HEK293 (cell line): ENCODE results near the gene MPG.

Experiments
- CTCF ChIA-PET: fragments of 350-600 bp; formaldehyde crosslinking; extraction: SDS; loops from one replicate; lab custom pipeline; 2021; ENCODE audit warnings: antibody characterized with exemption; lab: Yijun Ruan, JAX
- POLR2A ChIA-PET: fragments of 300-600 bp; formaldehyde crosslinking; extraction: SDS; loops from one replicate; lab custom pipeline; 2020; ENCODE audit warnings: antibody characterized with exemption, inconsistent platforms; lab: Yijun Ruan, JAX
- H3K27ac ChIP-seq: fragments of 200-500 bp; sonication (Bioruptor generic); 2 replicates; pipeline ENCODE4 v1.5.1; 2014; ENCODE audit warnings: low read depth, low read length, control low read depth, inconsistent platforms; ENCODE audit errors: extremely low read depth
- H3K36me3 ChIP-seq, 2 experiments: fragments of 200-500 bp in 1 of 2; sonication (Bioruptor generic) in 1 of 2; 1 replicate in 1 of 2; 2 replicates in 1 of 2; pipeline ENCODE4 v1.5.1; 2014 to 2017; ENCODE audit warnings: inconsistent platforms in 2 of 2, low read length in 2 of 2; ENCODE audit not compliant: control insufficient read depth in 2 of 2, insufficient read depth in 1 of 2
- H3K4me1 ChIP-seq: fragments of 200-500 bp; sonication (Bioruptor generic); 2 replicates; pipeline ENCODE4 v1.5.1; 2014; ENCODE audit warnings: mild to moderate bottlenecking, low read length, inconsistent platforms; ENCODE audit not compliant: control insufficient read depth, insufficient read depth
- H3K4me3 ChIP-seq: 2 replicates; pipeline ENCODE4 v1.5.1; 2011; ENCODE audit warnings: low read depth, mild to moderate bottlenecking, control low read depth, low read length, moderate library complexity
- H3K9me3 ChIP-seq: fragments of 200-500 bp; sonication (Bioruptor generic); 2 replicates; pipeline ENCODE4 v1.5.1; 2014; ENCODE audit warnings: low read depth, low read length, inconsistent platforms; ENCODE audit not compliant: control insufficient read depth, insufficient read depth
- BCL6B ChIP-seq: fragments of 450-650 bp; formaldehyde crosslinking; IDR thresholded peaks from 2 replicates; pipeline ENCODE4 v1.5.1; 2017; ENCODE audit warnings: missing biosample characterization, missing genetic modification characterization
- GLI2 ChIP-seq: fragments of 450-650 bp; formaldehyde crosslinking; IDR thresholded peaks from 2 replicates; pipeline ENCODE4; 2017; ENCODE audit warnings: missing biosample characterization, missing genetic modification characterization, low read depth, borderline replicate concordance
- GLIS2 ChIP-seq: fragments of 450-650 bp; formaldehyde crosslinking; IDR thresholded peaks from 2 replicates; pipeline ENCODE4 v1.5.1; 2016; ENCODE audit warnings: missing biosample characterization, missing genetic modification characterization
- KLF7 ChIP-seq: fragments of 450-650 bp; formaldehyde crosslinking; IDR thresholded peaks from 2 replicates; pipeline ENCODE4 v1.5.1; 2016; ENCODE audit warnings: missing biosample characterization, missing genetic modification characterization, borderline replicate concordance
- REPIN1 ChIP-seq: fragments of 450-650 bp; formaldehyde crosslinking; IDR thresholded peaks from 2 replicates; pipeline ENCODE4 v1.5.1; 2017; ENCODE audit warnings: missing biosample characterization, missing genetic modification characterization, low read depth
- SETDB1 ChIP-seq: IDR thresholded peaks from one replicate; pipeline ENCODE4 v1.6.1; 2017; ENCODE audit warnings: mild to moderate bottlenecking, low read length, moderate library complexity, mixed read lengths; ENCODE audit not compliant: insufficient read length
- SP3 ChIP-seq: fragments of 450-650 bp; formaldehyde crosslinking; IDR thresholded peaks from 2 replicates; pipeline ENCODE4 v1.5.1; 2016; ENCODE audit warnings: missing biosample characterization, missing genetic modification characterization
- TCF7L2 ChIP-seq: IDR thresholded peaks from 2 replicates; pipeline ENCODE4 v1.6.1; 2011; ENCODE audit warnings: low read depth, mild to moderate bottlenecking, inconsistent platforms, low read length, moderate library complexity, borderline replicate concordance
- YY2 ChIP-seq: fragments of 450-650 bp; formaldehyde crosslinking; IDR thresholded peaks from 2 replicates; pipeline ENCODE4 v1.5.1; 2016; ENCODE audit warnings: missing biosample characterization, missing genetic modification characterization
- ZBTB17 ChIP-seq: fragments of 450-650 bp; formaldehyde crosslinking; IDR thresholded peaks from 2 replicates; pipeline ENCODE4 v1.5.1; 2016; ENCODE audit warnings: missing biosample characterization, missing genetic modification characterization
- ZNF311 ChIP-seq: fragments of 450-650 bp; formaldehyde crosslinking; IDR thresholded peaks from 2 replicates; pipeline ENCODE4 v1.5.1; 2017; ENCODE audit warnings: missing biosample characterization, missing genetic modification characterization, borderline replicate concordance
- ZNF335 ChIP-seq: fragments of 450-650 bp; formaldehyde crosslinking; conservative IDR thresholded peaks from 2 replicates; pipeline ENCODE4 v1.5.1; 2016; ENCODE audit warnings: missing biosample characterization, missing genetic modification characterization
- ZNF354C ChIP-seq: fragments of 450-650 bp; formaldehyde crosslinking; IDR thresholded peaks from 2 replicates; pipeline ENCODE4 v1.5.1; 2016; ENCODE audit warnings: missing biosample characterization, missing genetic modification characterization, low read depth, borderline replicate concordance
- ZNF391 ChIP-seq: fragments of 450-650 bp; formaldehyde crosslinking; IDR thresholded peaks from 2 replicates; pipeline ENCODE4 v1.5.1; 2016; ENCODE audit warnings: low read depth, missing biosample characterization, missing genetic modification characterization, borderline replicate concordance
- ZNF433 ChIP-seq: fragments of 450-650 bp; formaldehyde crosslinking; IDR thresholded peaks from 2 replicates; pipeline ENCODE4 v1.5.1; 2016; ENCODE audit warnings: missing biosample characterization, missing genetic modification characterization, low read depth
- ZNF521 ChIP-seq: fragments of 450-650 bp; formaldehyde crosslinking; IDR thresholded peaks from 2 replicates; pipeline ENCODE4 v1.5.1; 2017; ENCODE audit warnings: missing biosample characterization, mild to moderate bottlenecking, missing genetic modification characterization
- ZNF629 ChIP-seq: fragments of 450-650 bp; formaldehyde crosslinking; IDR thresholded peaks from 2 replicates; pipeline ENCODE4 v1.5.1; 2017; ENCODE audit warnings: missing biosample characterization, missing genetic modification characterization
- TF ChIP-seq, protein P1 (sequence below): fragments of 450-650 bp; formaldehyde crosslinking; IDR thresholded peaks from 2 replicates; pipeline ENCODE4 v1.5.1; 2017; ENCODE audit warnings: missing biosample characterization, missing genetic modification characterization

The MPG gene

DNA sequence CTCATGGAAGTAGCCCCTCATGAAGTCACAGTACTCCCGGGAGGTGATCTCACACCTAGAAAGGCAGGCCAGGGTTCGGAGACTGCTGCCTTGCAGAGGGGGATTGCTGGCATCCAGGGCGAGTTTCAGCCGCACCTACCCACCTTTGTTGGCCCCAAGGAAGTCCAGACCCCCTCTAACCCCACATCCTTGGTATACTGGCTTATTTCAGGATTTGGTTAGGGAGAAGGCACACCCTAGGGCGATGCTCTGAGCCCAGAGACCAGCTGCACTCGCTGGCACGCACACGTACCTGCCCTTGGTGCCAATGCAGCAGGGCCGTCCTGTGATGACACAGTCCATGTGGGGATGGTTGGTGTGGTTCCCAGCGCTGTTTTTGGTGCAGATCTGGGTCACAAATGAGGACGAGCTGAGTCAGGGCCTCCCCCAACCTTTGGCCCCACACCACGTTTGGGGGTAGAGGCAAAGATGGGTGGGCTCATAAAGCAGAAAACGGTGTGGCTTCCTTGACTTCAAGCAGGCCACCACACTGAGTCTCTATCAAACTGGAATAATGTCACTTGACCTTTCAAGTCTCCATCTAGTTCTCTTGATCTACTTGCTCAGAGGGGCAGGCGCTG lies 18.5 kb upstream of the MPG start:
- no peaks in the 10 kb centered on the region for H3K9me3 ChIP-seq
- ChIA-PET CTCF (interaction anchor here (1.5 kb wide), 1 partner anchor 37 kb away, joined by 8 read pairs; no protein-coding TSS in a partner anchor), POLR2A (interaction anchor here (1.8 kb wide), 1 partner anchor 12 kb away, joined by 6 read pairs; the partner anchor contains the start of gene RHBDF1)
- TF ChIP-seq GLI2 (tag by site-specific recombination) (no peak), ZNF629 (tag by site-specific recombination) (no peak), ZBTB17 (tag by site-specific recombination) (no peak), ZNF311 (no peak), BCL6B (tag by site-specific recombination) (no peak), ZNF354C (no peak), GLIS2 (tag by site-specific recombination) (no peak), SETDB1 (no peak), SP3 (tag by site-specific recombination) (no peak), ZNF521 (tag by site-specific recombination) (no peak), ZNF433 (no peak)
- TF ChIP-seq, protein P1, sequence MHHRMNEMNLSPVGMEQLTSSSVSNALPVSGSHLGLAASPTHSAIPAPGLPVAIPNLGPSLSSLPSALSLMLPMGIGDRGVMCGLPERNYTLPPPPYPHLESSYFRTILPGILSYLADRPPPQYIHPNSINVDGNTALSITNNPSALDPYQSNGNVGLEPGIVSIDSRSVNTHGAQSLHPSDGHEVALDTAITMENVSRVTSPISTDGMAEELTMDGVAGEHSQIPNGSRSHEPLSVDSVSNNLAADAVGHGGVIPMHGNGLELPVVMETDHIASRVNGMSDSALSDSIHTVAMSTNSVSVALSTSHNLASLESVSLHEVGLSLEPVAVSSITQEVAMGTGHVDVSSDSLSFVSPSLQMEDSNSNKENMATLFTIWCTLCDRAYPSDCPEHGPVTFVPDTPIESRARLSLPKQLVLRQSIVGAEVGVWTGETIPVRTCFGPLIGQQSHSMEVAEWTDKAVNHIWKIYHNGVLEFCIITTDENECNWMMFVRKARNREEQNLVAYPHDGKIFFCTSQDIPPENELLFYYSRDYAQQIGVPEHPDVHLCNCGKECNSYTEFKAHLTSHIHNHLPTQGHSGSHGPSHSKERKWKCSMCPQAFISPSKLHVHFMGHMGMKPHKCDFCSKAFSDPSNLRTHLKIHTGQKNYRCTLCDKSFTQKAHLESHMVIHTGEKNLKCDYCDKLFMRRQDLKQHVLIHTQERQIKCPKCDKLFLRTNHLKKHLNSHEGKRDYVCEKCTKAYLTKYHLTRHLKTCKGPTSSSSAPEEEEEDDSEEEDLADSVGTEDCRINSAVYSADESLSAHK (tag by site-specific recombination): no peak
- H3K4me3 ChIP-seq: no peak overlapping the region
- H3K27ac ChIP-seq: no peak overlapping the region
- H3K4me1 ChIP-seq: no peaks in the 10 kb centered on the region
- peaks cover 0 to 85% of the 10 kb centered on the region in 2 experiments; a peak in 1 of 3 replicates for H3K36me3 ChIP-seq

DNA sequence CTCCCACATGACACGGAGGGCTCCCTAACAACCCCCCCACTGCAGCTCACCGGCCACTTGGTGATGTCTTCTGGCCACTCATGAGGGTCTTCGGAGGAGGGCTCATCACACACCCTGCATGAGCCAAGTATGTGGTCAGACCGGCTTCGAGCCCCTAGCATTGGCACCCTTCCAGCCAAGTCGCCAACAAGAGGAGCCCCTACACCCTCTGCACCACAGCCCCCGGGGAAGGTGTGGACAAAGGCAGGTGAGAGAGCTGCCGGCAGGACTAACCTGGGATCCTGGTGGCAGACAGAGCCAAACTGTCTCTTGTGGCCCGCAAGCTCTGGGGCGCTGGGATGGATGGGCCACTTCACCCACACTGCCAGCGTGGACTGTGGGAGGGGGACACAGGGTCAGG lies 17.9 kb upstream of the MPG start:
- H3K4me1 ChIP-seq: no peaks in the 10 kb centered on the region
- no peaks in the 10 kb centered on the region for H3K9me3 ChIP-seq
- H3K36me3 ChIP-seq: peaks cover 0 to 87% of the 10 kb centered on the region in 2 experiments; a peak in 1 of 3 replicates
- TF ChIP-seq ZNF391 (tag by site-specific recombination): no peak
- TF ChIP-seq ZNF335 (tag by site-specific recombination): no peak
- no peak for TF ChIP-seq YY2 (tag by site-specific recombination)
- no peak for TF ChIP-seq REPIN1 (tag by site-specific recombination)
- no peak for TF ChIP-seq KLF7 (tag by site-specific recombination)
- TF ChIP-seq TCF7L2: no peak
- H3K4me3 ChIP-seq: no peak overlapping the region
- ChIA-PET POLR2A (interaction anchor here (0.9 to 1.8 kb wide), 2 partner anchors 12 to 47 kb away, joined by 3 to 6 read pairs; partner anchors contain the start of gene RHBDF1), CTCF (interaction anchor here (0.6 to 1.5 kb wide), 3 partner anchors 37 to 414 kb away, joined by 3 to 8 read pairs (median 4); no protein-coding TSS in a partner anchor)
- no peak overlapping the region for H3K27ac ChIP-seq
